GM19099 (cell line): ENCODE measurements around the gene CPXM1.

Experiments
- POLR2A ChIP-seq: IDR thresholded peaks from 3 replicates; pipeline ENCODE4 v1.6.1; 2011; ENCODE audit warnings: low read depth; ENCODE audit not compliant: insufficient read length; ENCODE audit errors: extremely low read depth

CPXM1 gene

GRCh38 chr20:2797136-2797983 is 3.1 kb downstream of the CPXM1 start:
- TF ChIP-seq POLR2A, result no peak

- TF ChIP-seq POLR2A, result no peak
These were observed 4.3 kb downstream of the CPXM1 start for GRCh38 chr20:2796011-2796660.

GRCh38 chr20:2795451-2795850 is 5.0 kb downstream of the CPXM1 start:
- TF ChIP-seq POLR2A, result no peak

DNA sequence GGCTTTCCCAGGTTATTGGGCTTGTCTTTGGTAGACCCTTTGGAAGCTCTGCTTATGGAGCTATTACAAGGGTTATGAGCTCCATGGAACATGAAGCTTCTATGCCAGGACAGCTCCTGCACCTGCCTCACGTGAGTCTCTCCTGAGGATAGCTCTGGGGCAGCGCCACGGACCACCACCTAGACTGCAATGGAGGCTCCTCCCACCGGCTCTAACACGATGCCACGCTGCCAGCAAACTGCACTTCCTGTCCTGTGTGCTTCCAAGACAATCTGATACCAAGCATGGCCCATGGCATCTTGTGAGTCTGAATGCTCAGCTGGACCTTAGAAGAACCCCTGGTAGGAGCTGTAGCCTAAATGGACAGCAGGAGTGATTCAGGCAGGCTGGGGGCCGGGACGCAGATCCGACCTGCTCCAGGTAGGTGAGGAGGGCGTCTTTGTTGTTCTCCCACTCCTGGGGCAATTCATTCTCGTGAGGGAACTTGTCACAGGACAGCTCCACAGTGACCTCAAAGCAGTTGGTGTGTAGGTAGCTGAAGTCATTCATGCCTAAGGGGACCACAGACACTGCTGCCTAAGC is 5.5 kb downstream of the CPXM1 start:
- TF ChIP-seq POLR2A, result no peak

DNA sequence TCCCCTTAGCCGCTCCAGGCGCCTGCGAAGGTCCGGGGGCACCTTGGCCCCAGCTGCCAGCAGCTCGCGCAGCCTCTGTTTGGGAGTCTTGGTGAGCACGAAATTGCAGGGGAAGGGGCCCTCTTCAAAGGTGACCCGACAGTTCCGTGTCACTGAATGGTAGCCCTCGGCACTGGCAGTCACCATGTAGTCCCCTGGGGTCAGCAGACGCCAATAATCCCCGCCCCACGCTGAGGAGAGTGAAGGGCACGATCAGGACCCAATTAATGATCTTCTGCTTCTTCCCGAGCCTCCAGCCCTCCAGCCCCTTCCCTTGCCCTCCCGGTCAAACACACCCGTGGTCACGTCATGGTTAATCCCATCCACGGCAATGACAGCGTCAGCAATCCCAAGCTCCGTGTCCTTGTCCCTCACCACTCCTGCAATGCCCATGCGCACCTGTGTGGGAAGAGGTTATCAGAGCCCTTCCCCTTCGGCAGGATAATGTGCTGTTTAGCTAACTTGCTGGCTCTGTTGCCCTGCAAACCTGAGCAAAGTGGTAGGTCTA is 6.2 kb downstream of the CPXM1 start:
- peak; percentile 14 for TF ChIP-seq POLR2A

GRCh38 chr20:2793471-2793870 is 7.0 kb downstream of the CPXM1 start:
- TF ChIP-seq POLR2A, result no peak

DNA sequence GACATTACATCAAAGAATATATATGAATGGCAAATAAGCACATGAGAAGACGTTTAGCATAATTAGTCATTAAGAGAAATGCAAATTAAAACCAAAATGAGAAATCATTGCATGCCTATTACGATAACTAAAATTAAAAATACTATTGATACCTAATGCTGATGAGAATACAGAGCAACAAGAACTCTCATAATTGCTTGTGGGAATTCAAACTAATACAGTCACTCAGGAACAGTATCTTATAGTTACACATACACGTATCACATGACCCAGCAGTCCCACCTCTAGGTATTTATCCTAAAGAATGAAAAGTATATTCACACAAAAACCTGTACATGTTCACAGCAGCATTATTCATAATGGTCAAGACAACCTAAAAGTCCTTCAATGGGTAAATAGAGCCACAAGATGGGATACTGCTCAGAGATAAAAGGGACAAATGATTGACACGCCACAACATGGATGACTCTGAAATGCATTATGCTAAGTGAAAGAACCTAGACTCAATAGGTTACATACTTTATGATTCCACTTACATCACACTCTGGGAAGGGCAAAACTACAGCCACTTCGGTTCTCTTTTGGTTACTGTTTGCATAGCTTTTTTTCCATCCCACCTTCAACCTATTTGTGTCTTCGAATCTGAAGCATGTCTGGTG is 16.4 kb downstream of the CPXM1 start:
- no peak for TF ChIP-seq POLR2A

DNA sequence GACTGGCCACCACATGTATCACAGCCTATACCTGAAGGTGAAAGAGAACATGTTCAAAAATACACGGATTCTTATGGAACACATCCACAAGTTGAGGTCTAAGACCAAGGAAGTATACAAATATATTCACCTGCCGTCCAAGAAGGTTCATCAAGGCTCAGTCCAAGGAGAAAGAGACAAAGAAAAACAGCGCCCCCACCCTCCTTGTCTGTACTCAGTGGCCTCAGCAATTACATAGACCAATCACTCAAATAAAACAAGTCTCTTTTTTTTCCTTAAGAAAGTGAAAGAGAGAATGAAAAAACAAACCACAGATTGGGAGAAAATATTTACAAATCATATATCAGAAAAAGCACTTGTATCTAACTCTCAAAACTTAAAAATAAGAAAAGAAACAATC is 19.5 kb downstream of the CPXM1 start:
- TF ChIP-seq POLR2A, result no peak

DNA sequence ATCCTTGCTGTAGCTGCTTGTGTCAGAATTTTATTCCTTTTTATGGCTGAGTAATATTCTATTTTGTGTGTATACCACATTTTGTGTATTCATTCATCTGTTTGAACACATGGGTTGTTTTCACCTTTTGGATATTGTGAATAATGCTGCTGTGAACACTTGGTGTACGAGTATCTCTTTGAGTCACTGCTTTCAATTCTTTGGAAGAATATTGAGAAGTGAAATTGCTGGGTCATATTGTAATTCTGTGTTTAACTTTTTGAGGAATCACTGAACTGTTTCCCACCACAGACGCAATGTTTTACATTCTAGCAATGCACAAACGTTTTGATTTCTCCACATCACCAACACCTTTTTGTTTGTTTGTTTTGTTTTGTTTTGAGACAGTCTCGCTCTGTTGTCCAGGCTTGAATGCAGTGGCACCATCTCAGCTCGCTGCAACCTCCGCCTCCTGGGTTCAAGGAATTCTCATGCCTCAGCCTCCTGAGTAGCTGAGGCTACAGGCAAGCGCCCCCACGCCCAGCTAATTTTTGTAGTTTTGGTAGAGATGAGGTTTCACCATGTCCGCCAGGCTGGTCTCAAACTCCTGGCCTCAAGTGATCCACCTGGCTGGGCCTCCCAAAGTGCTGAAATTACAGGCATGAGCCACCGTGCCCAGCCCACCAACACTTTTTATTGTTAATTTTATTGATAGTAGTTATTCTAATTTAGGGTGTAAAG is 21.7 kb downstream of the CPXM1 start:
- no peak for TF ChIP-seq POLR2A

DNA sequence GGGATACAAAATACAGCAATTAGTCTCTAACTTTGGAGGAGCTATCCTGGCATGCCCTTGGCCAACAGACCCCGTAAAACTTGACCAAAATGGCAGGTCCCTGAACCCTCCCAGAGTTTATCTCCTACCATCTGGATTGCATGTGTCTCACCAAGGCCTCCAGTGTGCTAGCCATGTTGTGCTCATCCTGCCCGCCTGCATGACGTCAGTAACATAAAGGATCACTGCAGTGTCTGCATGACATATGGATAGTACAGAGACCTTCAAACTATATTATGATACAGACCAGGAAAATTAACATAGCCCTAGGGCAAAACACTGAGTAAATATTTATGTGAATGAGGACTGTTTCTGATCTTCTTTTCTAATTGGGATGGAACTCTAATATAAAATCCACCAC is 25.3 kb downstream of the CPXM1 start:
- TF ChIP-seq POLR2A, result no peak

DNA sequence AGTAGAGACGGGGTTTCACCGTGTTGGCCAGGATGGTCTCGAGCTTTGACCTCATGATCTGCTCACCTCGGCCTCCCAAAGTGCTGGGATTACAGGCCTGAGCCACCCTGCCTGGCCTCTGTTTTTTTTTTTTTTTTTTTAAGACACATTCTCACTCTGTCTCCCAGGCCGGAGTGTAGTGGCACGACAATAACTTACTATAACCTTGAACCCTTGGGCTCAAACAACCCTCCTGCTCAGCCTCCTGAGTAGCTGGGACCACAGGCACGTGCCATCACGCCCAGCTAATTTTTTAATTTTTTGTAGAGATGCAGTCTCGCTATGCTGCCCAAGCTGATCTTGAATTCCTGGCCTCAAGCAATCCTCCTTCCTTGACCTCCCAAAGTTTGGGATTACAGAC is 26.6 kb downstream of the CPXM1 start:
- TF ChIP-seq POLR2A, result no peak

DNA sequence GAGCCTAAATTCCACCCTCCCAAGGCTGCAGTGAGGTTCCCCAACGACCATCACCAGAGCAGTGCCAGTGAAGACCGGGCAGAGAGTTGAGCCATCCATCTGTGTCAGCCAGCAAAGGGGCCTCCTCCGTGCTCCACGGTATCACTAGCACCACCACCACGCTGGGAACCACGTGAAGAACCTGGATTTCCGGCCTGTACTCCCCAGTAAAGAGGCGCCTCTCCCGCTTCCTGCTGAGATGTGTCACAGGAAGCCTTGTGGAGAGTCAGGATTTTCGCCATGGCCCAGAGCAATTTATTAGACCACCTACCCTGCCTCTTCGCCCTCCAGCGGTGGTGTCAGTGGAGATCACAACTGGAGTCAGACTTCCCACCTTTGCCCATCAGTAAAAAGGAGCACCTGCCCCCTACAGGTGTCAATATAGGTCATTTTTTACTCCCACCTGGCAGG is 28.8 kb downstream of the CPXM1 start:
- TF ChIP-seq POLR2A, result no peak

- TF ChIP-seq POLR2A, result no peak
These were observed 31.8 kb downstream of the CPXM1 start for GRCh38 chr20:2768632-2769015.
